Breast epithelium (tissue), 3 donors: ENCODE results near the gene SMARCC2.
"Not testable (repeated sequence)": the region's sequence is repeated elsewhere in the genome, so short reads cannot be mapped to it uniquely, and the experiment has no call there.

Experiments
- CTCF ChIP-seq, 3 donors: fragments of 450-650 bp; IDR thresholded peaks; one replicate each; pipeline ENCODE4 v1.5.1; 2016 to 2017; ENCODE audit warnings: antibody characterized with exemption in 3 of 3, mild to moderate bottlenecking in 3 of 3, moderate library complexity in 3 of 3
- POLR2A ChIP-seq: fragments of 450-650 bp; IDR thresholded peaks from one replicate; pipeline ENCODE4 v1.6.1; 2016; ENCODE audit warnings: antibody characterized with exemption, mild to moderate bottlenecking, moderate library complexity
- POLR2AphosphoS5 ChIP-seq, 3 donors: sonication (generic); formaldehyde crosslinking; IDR thresholded peaks; one replicate each; pipeline ENCODE4 v1.6.1; 2017; ENCODE audit warnings: antibody characterized with exemption in 3 of 3

DNA sequence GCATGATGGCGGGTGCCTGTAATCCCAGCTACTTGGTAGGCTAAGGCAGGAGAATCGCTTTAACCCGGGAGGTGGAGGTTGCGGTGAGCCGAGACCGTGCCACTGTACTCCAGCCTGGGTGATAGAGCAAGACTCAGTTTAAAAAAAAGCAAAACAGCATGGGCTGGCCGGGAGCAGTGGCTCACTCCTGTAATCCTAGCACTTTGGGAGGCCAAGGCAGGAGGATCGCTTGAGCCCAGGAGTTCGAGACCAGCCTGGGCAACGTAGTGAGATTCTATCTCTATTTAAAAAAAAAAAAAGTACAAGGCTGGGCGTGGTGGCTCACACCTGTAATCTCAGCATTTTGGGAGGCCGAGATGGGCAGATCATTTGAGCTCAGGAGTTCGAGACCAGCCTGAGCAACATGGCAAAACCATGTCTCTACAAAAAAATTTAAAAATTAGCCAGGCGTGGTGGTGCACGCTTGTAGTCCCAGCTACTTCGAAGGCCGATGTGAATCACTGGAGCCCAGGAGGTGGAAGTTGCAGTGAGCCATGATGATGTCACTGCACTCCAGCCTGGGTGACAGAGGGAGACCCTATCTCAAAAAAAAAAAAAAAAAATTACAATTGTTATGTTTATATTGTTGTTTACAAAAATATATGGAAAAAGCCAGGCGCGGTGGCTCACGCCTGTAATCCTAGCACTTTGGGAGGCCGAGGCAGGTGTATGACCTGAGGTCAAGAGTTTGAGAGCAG is 32.7 kb downstream of the SMARCC2 start:
- not testable (repeated sequence) for TF ChIP-seq CTCF (IDR thresholded peaks at IDR 0.05); POLR2AphosphoS5 (IDR thresholded peaks at IDR 0.05); POLR2A
